ENCODE results near the gene CIB2. TPM values are rescaled to one million over a fixed set of nuclear protein-coding genes. Genes with fewer than 3 reads are reported as not detected.

Gene CIB2
- total RNA-seq, 1 donor: 11.7 TPM

- no peak overlapping the region for H3K4me3 ChIP-seq (ENCODE audit: low read depth, low read length)
- no peak for TF ChIP-seq CTCF (IDR thresholded peaks at IDR 0.05; ENCODE audit: insufficient read depth, low read depth, low read length)
- no peak for DNase-seq (ENCODE audit: low read depth)
Measured at GRCh38 chr15:78079298-78080087, 51.8 kb downstream of the CIB2 start.

DNA sequence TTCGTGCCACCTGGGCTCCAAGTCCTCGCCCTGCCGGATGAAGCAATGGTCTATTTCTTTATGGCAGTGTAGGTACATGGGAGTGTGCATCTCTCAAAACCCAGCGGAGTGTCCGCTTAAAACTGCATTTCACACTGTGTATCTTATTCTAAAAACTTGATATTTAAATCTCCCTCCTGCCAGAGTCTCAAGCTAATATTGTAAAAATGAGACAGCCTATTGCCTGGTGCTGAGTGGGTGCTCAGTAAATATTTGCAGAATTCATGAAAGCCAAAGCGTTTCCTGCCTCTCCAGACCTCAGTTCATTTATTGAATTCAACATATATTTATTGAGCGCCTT is 53.4 kb downstream of the CIB2 start:
- H3K4me3 ChIP-seq (ENCODE audit: low read depth, low read length): peak overlapping the region; percentile 60
- DNase-seq (ENCODE audit: low read depth): no peak
- TF ChIP-seq CTCF (IDR thresholded peaks at IDR 0.05; ENCODE audit: insufficient read depth, low read depth, low read length): no peak

DNA sequence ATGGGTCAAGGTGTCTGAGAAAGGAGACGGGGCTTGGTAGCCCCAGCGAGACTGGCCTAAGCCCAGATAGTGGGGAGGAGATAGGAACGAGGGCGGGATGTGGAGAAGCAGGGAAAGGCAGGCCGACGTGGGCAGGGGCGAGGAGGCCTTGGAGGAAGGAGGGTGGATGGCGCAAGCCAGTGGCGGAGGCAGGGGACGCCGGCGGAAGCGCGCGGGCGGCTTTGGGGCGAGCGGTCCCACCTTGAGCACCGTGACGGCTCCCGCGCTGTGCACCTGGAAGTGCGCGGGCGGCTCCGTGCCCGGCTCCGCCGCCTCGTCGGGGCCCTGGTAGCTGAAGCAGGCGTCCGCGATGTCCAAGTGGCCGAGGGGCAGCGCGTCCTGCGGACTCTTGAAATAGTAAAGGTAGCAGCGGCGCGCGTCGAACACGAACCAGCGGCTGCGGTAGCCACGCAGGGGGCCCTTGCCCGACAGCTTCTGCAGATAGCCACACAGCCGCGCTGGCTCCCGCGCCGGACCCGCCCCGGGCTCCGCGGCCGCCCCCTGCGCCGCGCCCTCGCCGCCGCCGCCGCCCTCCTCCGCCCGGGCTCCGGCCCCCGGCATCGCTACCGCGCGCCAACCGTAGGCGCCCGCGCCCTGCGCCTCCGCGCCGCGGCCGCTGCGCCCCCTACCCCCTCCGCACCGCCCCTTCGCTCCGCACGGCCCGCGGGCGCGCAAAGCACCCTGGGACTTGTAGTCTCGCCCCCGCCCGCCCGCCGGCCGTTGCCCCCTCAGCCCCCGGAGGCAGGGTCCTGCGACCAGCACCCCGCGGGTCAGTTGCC is 54.0 kb downstream of the CIB2 start, which contains the start of gene TBC1D2B:
TSS of gene TBC1D2B (minus strand) at position 659 of the 818 bp plus-strand sequence. CDS start at position 600, 59 bp downstream.
- peak; percentile 63 for DNase-seq (ENCODE audit: low read depth)
- peak within 1 kb of the TSS; percentile 94 for H3K4me3 ChIP-seq (ENCODE audit: low read depth, low read length)
- TF ChIP-seq CTCF (IDR thresholded peaks at IDR 0.05; ENCODE audit: insufficient read depth, low read depth, low read length): no peak

DNA sequence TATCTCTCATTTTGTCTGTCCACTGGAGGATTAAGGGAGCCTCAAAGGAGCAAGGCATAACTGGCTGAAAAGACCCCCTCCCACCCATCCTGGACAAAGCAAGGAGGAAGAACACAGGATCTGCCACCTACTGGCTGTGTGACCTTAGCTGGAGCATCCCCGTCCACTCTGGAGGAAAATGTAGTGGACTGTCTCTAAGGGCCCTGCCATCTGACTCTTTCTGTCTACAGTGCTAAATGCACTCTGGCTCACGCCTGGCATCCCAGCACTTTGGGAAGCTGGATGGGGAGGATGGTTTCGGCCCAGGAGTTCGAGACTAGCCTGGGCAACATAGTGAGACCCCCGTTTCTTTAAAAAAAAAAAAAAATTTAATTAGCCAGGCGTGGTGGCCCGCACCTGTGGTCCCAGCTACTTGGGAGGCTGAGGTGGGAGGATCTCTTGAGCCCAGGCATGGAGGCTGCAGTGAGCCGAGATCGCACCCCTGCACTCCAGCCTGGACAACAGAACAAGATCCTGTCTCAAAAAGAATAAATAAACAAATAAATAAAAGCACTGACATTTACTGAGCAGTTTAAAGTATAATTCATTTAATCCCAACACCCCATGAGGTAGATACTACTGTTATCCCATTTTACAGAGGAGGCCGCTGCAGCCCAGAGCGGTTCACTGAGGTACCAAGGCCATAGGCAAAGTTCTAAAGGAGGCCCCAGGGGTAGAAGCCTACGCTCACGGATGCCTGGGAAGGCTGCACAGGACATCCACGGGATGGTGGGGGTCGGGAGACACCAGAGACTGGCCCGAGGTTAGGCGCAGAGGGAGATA is 54.8 kb downstream of the CIB2 start:
- peak overlapping the region; percentile 94 for H3K4me3 ChIP-seq (ENCODE audit: low read depth, low read length)
- peak; percentile 41 for TF ChIP-seq CTCF (IDR thresholded peaks at IDR 0.05; ENCODE audit: insufficient read depth, low read depth, low read length)
- DNase-seq (ENCODE audit: low read depth): peak; percentile 54

GRCh38 chr15:78075490-78076230 is 55.6 kb downstream of the CIB2 start:
- TF ChIP-seq CTCF (IDR thresholded peaks at IDR 0.05; ENCODE audit: insufficient read depth, low read depth, low read length): no peak
- peak; percentile 96 for DNase-seq (ENCODE audit: low read depth)
- H3K4me3 ChIP-seq (ENCODE audit: low read depth, low read length): peak overlapping the region; percentile 94

Measured in fibroblast of villous mesenchyme (primary cell).